Measurements from ENCODE around the gene RALGPS1. TPM values are rescaled to one million over a fixed set of nuclear protein-coding genes. Genes with fewer than 3 reads are reported as not detected.

RALGPS1 gene
- total RNA-seq, 6 donors from 2014 or later, result 12.3 to 52.4 (median 17.1) TPM

GRCh38 chr9:127256324-127256723 lies 341.7 kb downstream of the RALGPS1 start:
- no peak for ATAC-seq (ENCODE audit: low FRiP score in 2 of 2)
- no peak for TF ChIP-seq POLR2A (IDR thresholded peaks at IDR 0.05)
- no peak for TF ChIP-seq CTCF (IDR thresholded peaks at IDR 0.05)
- TF ChIP-seq EP300 (IDR thresholded peaks at IDR 0.05), result no peak
- TF ChIP-seq POLR2AphosphoS5 (IDR thresholded peaks at IDR 0.05), result no peak
- H3K4me3 ChIP-seq, result no peak overlapping the region
- H3K27ac ChIP-seq, result no peak overlapping the region
- H3K36me3 ChIP-seq, result no peaks in the 10 kb centered on the region
- no peaks in the 10 kb centered on the region for H3K4me1 ChIP-seq
- no peaks in the 10 kb centered on the region for H3K9me3 ChIP-seq
- DNase-seq, result no peak
- 75 to 80% methylated on average over 5 of the region's 5 CpGs for WGBS, 2 donors
- no peaks in the 10 kb centered on the region for H3K27me3 ChIP-seq

GRCh38 chr9:127258606-127259471 lies 344.3 kb downstream of the RALGPS1 start:
- TF ChIP-seq POLR2A (IDR thresholded peaks at IDR 0.05), result no peak
- no peak for TF ChIP-seq POLR2AphosphoS5 (IDR thresholded peaks at IDR 0.05)
- no peak for TF ChIP-seq EP300 (IDR thresholded peaks at IDR 0.05)

GRCh38 chr9:127262602-127263001 lies 348.0 kb downstream of the RALGPS1 start:
- DNase-seq, result no peak
- Histone ChIP-seq H3K9me3 (no peaks in the 10 kb centered on the region), H3K4me1 (no peaks in the 10 kb centered on the region), H3K27ac (no peak overlapping the region), H3K36me3 (no peaks in the 10 kb centered on the region), H3K4me3 (no peak overlapping the region), H3K27me3 (no peaks in the 10 kb centered on the region)
- no peak for ATAC-seq (ENCODE audit: low FRiP score in 2 of 2)
- TF ChIP-seq EP300 (IDR thresholded peaks at IDR 0.05) (no peak), POLR2A (IDR thresholded peaks at IDR 0.05) (no peak), CTCF (IDR thresholded peaks at IDR 0.05) (no peak), POLR2AphosphoS5 (IDR thresholded peaks at IDR 0.05) (no peak)

More at GRCh38 chr9:127258606-127259471, 344.3 kb downstream of the RALGPS1 start:
- Histone ChIP-seq H3K4me3 (no peak overlapping the region), H3K36me3 (no peaks in the 10 kb centered on the region), H3K27ac (no peak overlapping the region), H3K27me3 (no peaks in the 10 kb centered on the region), H3K9me3 (no peaks in the 10 kb centered on the region), H3K4me1 (no peaks in the 10 kb centered on the region)
- 89 to 92% methylated on average over 7 of the region's 7 CpGs for WGBS, 2 donors
- no peak for DNase-seq
- no peak for ATAC-seq (ENCODE audit: low FRiP score in 2 of 2)

GRCh38 chr9:127263237-127263636 lies 348.7 kb downstream of the RALGPS1 start:
- ATAC-seq (ENCODE audit: low FRiP score in 2 of 2), result no peak
- H3K4me3 ChIP-seq, result no peak overlapping the region
- H3K36me3 ChIP-seq, result no peaks in the 10 kb centered on the region
- no peaks in the 10 kb centered on the region for H3K4me1 ChIP-seq
- no peak overlapping the region for H3K27ac ChIP-seq
- TF ChIP-seq POLR2A (IDR thresholded peaks at IDR 0.05), result no peak
- no peak for TF ChIP-seq POLR2AphosphoS5 (IDR thresholded peaks at IDR 0.05)
- TF ChIP-seq CTCF (IDR thresholded peaks at IDR 0.05), result no peak
- TF ChIP-seq EP300 (IDR thresholded peaks at IDR 0.05), result no peak
- H3K27me3 ChIP-seq, result no peaks in the 10 kb centered on the region
- WGBS, 2 donors, result 97% methylated on average over 9 of the region's 9 CpGs
- no peak for DNase-seq
- no peaks in the 10 kb centered on the region for H3K9me3 ChIP-seq

- Histone ChIP-seq H3K36me3 (no peaks in the 10 kb centered on the region), H3K4me1 (no peaks in the 10 kb centered on the region), H3K9me3 (no peaks in the 10 kb centered on the region), H3K27me3 (no peaks in the 10 kb centered on the region), H3K27ac (no peak overlapping the region), H3K4me3 (no peak overlapping the region)
- TF ChIP-seq CTCF (IDR thresholded peaks at IDR 0.05) (no peak), EP300 (IDR thresholded peaks at IDR 0.05) (no peak), POLR2AphosphoS5 (IDR thresholded peaks at IDR 0.05) (no peak), POLR2A (IDR thresholded peaks at IDR 0.05) (no peak)
- no peak for ATAC-seq (ENCODE audit: low FRiP score in 2 of 2)
- DNase-seq, result no peak
These were observed 349.1 kb downstream of the RALGPS1 start for GRCh38 chr9:127263664-127264063.
